Esophagus squamous epithelium (tissue), 5 donors: Measurements from ENCODE around the gene FAM163A. TPM values are rescaled to one million over a fixed set of nuclear protein-coding genes. Genes with fewer than 3 reads are reported as not detected.
"Not testable (repeated sequence)": the region's sequence is repeated elsewhere in the genome, so short reads cannot be mapped to it uniquely, and the experiment has no call there.

Experiments
- DNase-seq: peaks from one replicate; lab custom pipeline; 2025; lab: John Stamatoyannopoulos, UW
- H3K27ac ChIP-seq, 4 donors: fragments of 200-600 bp; sonication (generic); one replicate each; pipeline ENCODE4 v1.5.1; 2016 to 2019; ENCODE audit warnings: mild to moderate bottlenecking in 1 of 4
- H3K27me3 ChIP-seq, 4 donors: fragments of 200-600 bp; sonication (generic); 1 replicate in 3 of 4; 2 replicates in 1 of 4; pipeline versions ENCODE4 v1.5.1 to v1.6.0; 2017 to 2021; ENCODE audit warnings: antibody characterized with exemption in 1 of 4
- H3K36me3 ChIP-seq, 3 donors: fragments of 200-600 bp; sonication (generic); one replicate each; pipeline ENCODE4 v1.5.1; 2016 to 2019
- H3K4me1 ChIP-seq, 3 donors: fragments of 200-600 bp; sonication (generic); one replicate each; pipeline ENCODE4 v1.5.1; 2017 to 2019
- H3K4me3 ChIP-seq, 4 donors: fragments of 200-600 bp; sonication (generic); 1 replicate in 3 of 4; 2 replicates in 1 of 4; pipeline ENCODE4 v1.5.1; 2016 to 2019; ENCODE audit warnings: mild to moderate bottlenecking in 2 of 4, moderate library complexity in 1 of 4
- H3K9me3 ChIP-seq, 3 donors: fragments of 200-600 bp; sonication (generic); one replicate each; pipeline ENCODE4 v1.5.1; 2016 to 2019
- POLR2A ChIP-seq, 4 donors: fragments of 450-650 bp; IDR thresholded peaks; one replicate each; pipeline ENCODE4 v1.6.1; 2017; ENCODE audit warnings: antibody characterized with exemption in 4 of 4, mild to moderate bottlenecking in 4 of 4, moderate library complexity in 3 of 4
- WGBS, 2 donors: methylation state at CpG; one replicate each; pipeline ENCODE4 v1.1.5; 2018; 5-methylcytosine and 5-hydroxymethylcytosine counted together
- intact Hi-C: fragments of 100-400 bp; cut with DNase I; formaldehyde crosslinking; loops from one replicate; pipeline ENCODE4 v1.15.0; 2022
- total RNA-seq, 4 donors: library from RNA; depleted of rRNA; stranded (reverse); fragments of >200 nt; gene quantifications; one replicate each; pipeline ENCODE4 v1.1.0, GENCODE V29; 2016
- TF ChIP-seq, protein P1 (sequence below), 6 experiments: fragments of 450-650 bp in 4 of 6; fragments of 200-600 bp in 2 of 6; sonication (generic) in 2 of 6; IDR thresholded peaks; one replicate each; pipeline ENCODE4 v1.5.1; 2016 to 2019; ENCODE audit warnings: antibody characterized with exemption in 6 of 6, mild to moderate bottlenecking in 4 of 6, moderate library complexity in 4 of 6
- donor health status: DM: yes; HTN: yes; CAD: no.

Gene FAM163A
- not detected for total RNA-seq

DNA sequence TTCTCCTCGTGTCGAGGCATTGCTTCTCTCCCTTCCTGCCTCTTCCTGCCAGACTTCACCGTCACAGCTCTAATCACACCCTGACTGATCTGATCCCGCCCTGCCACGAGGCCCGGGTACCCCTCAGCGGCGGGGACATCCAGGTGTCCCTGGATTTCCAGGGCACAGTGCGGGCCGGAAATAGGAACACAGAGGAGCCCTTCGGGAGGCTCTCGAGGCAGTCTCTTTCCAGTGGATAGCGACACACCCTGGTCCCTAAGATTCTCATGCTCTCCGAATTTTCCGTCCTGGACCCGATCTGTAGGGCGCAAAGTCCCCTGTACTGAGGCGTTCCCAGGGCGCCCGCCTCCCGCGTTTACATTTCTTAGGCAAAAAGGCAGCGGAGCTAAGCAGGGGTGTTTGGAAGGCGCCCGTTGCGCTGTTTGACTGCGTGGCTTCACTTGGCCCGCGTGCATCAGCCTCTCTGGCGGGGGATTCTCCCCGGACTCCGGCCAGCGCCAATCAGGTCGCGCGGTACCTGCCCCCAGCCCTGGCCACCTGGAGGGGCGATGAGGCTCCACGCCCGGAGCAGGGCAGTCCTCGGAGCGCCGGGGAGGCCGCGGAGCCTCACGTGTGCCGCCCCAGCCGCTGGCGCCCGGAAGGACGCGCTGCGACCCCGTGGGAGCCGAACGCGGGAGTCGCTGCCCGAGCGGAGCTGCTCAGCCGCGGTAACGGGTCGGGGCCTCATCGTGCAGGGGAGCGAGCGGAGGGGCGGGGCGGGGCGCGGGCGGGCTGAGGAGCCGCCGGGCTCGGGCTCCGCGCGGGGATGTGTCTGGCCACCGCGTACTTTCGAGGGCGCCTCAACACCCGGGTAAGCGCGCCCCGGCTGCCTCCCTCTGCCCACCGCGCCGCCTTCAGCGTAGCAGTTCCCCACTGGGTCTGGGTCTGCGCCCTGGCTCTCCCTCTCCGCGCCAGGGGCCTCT lies at the start of gene FAM163A:
Gene FAM163A (plus strand): TSS at position 575 of the 962 bp plus-strand sequence. CDS start 69,807 bp downstream, outside the sequence.
- peaks cover 9 to 24% (median 16%) of the 10 kb centered on the region in 3 donors for H3K4me1 ChIP-seq
- no peaks in the 10 kb centered on the region for H3K36me3 ChIP-seq
- no peaks in the 10 kb centered on the region for H3K9me3 ChIP-seq
- no peak within 1 kb of the TSS for H3K27ac ChIP-seq
- DNase-seq, result no peak
- H3K27me3 ChIP-seq, result peaks cover 10 to 97% (median 17%) of the 10 kb centered on the region in 4 donors
- WGBS, 2 donors, result 1 to 3% methylated on average over 13 to 15 of the region's 92 CpGs
- peak within 1 kb of the TSS; percentile 7 to 56 (median 28) for H3K4me3 ChIP-seq
- intact Hi-C loops, result no loop called here
- TF ChIP-seq POLR2A (IDR thresholded peaks at IDR 0.05), result no peak
- TF ChIP-seq, protein P1, sequence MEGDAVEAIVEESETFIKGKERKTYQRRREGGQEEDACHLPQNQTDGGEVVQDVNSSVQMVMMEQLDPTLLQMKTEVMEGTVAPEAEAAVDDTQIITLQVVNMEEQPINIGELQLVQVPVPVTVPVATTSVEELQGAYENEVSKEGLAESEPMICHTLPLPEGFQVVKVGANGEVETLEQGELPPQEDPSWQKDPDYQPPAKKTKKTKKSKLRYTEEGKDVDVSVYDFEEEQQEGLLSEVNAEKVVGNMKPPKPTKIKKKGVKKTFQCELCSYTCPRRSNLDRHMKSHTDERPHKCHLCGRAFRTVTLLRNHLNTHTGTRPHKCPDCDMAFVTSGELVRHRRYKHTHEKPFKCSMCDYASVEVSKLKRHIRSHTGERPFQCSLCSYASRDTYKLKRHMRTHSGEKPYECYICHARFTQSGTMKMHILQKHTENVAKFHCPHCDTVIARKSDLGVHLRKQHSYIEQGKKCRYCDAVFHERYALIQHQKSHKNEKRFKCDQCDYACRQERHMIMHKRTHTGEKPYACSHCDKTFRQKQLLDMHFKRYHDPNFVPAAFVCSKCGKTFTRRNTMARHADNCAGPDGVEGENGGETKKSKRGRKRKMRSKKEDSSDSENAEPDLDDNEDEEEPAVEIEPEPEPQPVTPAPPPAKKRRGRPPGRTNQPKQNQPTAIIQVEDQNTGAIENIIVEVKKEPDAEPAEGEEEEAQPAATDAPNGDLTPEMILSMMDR (IDR thresholded peaks at IDR 0.05), result no peak

DNA sequence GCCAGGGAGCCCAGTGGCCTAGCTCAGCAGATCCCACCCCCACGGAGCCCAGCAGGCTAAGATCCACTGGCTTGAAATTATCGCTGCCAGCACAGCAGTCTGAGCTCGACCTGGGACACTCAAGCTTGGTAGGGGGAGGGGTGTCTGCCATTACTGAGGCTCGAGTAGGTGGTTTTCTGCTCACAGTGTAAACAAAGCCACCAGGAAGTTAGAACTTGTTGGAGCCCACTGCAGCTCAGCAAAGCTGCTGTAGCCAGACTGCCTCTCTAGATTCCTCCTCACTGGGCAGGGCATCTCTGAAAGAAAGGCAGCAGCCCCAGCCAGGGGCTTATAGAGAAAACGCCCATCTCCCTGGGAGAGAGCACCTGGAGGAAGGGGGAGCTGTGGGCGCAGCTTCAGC lies 48.6 kb upstream of the FAM163A start:
- H3K4me1 ChIP-seq, intact Hi-C loops, DNase-seq, H3K4me3 ChIP-seq, H3K9me3 ChIP-seq, H3K27ac ChIP-seq, H3K36me3 ChIP-seq: not testable (repeated sequence)
- WGBS, 2 donors, result 27% methylated on average over 2 of the region's 6 CpGs; no CpG with 5 or more reads in 1 of the 2 donors
- peaks cover 0 to 18% (median 0%) of the 10 kb centered on the region in 4 donors for H3K27me3 ChIP-seq

DNA sequence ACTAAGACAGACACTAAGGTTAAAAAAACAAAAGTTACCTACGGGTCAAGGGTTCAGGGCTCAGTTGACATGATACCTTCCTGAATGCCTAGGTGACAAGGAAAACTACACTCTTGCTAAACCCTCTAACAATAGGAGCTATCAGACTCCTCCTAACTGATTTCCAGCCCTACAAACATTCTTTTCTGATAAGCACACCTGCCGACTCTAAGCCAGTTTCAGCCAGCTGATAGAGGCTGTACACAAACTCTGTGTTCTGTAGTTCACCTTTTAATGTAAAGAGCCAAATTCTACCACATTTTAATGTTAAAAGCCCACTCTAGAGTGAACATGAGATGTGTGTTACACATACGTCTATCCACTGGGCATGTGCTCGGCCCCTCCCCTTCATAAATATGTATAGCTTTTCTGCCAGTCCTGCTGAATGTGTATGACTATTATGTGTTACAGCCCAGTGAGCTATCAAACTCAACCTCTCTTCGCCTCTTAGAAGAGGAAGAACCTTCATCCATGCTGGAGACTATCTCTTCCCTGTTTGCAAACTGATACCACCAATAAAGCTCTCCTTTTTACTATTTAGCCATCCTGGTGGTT lies 40.0 kb upstream of the FAM163A start:
- H3K27ac ChIP-seq, result no peak overlapping the region
- no peak for TF ChIP-seq POLR2A (IDR thresholded peaks at IDR 0.05)
- TF ChIP-seq, protein P1 (IDR thresholded peaks at IDR 0.05), result no peak
- H3K4me1 ChIP-seq, result no peaks in the 10 kb centered on the region
- no peak for DNase-seq
- H3K4me3 ChIP-seq, result no peak overlapping the region
- 56 to 73% methylated on average over 5 of the region's 5 CpGs for WGBS, 2 donors
- no peaks in the 10 kb centered on the region for H3K27me3 ChIP-seq
- intact Hi-C loops, result no loop called here
- no peaks in the 10 kb centered on the region for H3K9me3 ChIP-seq
- H3K36me3 ChIP-seq, result no peaks in the 10 kb centered on the region

DNA sequence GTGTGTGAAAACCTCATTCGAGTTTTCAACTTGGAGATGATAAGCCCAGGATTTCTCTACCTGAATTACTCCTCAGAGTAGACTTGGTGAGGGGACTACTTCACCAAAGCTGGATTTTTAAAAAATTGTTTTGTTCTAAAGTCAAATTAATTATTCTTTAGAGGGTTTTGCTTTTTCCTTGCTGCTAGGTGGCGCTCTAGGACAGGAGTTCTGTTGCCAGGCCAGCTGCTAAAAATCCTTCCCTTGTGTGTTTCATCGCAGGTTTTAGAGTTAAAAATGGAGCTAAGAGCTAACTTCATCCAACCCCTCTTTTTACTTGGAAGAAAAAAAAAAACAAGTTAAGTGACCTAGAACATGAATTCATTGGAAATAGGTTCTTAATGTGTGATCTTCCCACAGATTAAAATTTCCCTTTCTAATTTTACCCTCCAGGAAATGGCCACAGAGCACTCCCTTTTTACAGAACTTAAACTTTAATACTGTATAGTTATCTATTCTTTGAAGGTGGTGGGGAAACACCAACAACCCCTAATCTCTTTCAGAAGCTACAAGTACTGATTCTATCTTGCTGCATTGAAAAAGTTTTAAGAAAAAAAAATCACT lies 36.7 kb upstream of the FAM163A start:
- no peaks in the 10 kb centered on the region for H3K27me3 ChIP-seq
- no peak overlapping the region for H3K27ac ChIP-seq
- no peak overlapping the region for H3K4me3 ChIP-seq
- no peaks in the 10 kb centered on the region for H3K9me3 ChIP-seq
- WGBS, 2 donors, result 0% methylated on average over 3 of the region's 3 CpGs
- H3K36me3 ChIP-seq, result no peaks in the 10 kb centered on the region
- no peak for DNase-seq
- H3K4me1 ChIP-seq, result peaks cover 0 to 17% (median 0%) of the 10 kb centered on the region in 3 donors
- no peak for TF ChIP-seq POLR2A (IDR thresholded peaks at IDR 0.05)
- TF ChIP-seq, protein P1 (IDR thresholded peaks at IDR 0.05), result peak; percentile 58 to 76 (median 69)
- intact Hi-C loops, result loop anchor here (5.0 kb wide), 1 partner anchor 106 kb away; no protein-coding TSS in a partner anchor

DNA sequence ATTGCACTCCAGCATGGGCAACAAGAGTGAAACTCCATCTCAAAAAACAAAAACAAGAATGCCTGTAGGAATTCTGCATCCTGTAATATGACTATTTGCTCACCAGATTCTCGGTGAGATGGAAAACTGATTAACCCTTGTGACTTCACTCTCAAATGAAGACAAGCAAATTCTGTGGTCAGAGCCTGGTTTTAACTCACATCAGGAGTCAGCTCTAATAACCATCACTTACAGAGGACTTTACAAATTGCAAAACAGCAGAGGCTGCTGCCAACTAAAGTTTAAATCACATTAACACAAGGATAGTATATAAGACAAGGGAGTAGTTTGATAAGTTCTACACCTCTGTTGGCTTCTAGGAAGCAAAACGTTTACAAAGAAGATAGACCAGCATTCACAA lies 35.7 kb upstream of the FAM163A start:
- Histone ChIP-seq H3K27ac (no peak overlapping the region), H3K4me1 (peaks cover 0 to 17% (median 0%) of the 10 kb centered on the region in 3 donors), H3K36me3 (no peaks in the 10 kb centered on the region), H3K4me3 (no peak overlapping the region), H3K27me3 (no peaks in the 10 kb centered on the region), H3K9me3 (no peaks in the 10 kb centered on the region)
- intact Hi-C loops, result loop anchor here (5.0 kb wide), 1 partner anchor 105 kb away; no protein-coding TSS in a partner anchor
- no peak for DNase-seq
- 39 to 53% methylated on average over 2 of the region's 2 CpGs for WGBS, 2 donors
- TF ChIP-seq, protein P1 (IDR thresholded peaks at IDR 0.05), result no peak
- TF ChIP-seq POLR2A (IDR thresholded peaks at IDR 0.05), result no peak
